ENCODE data around the gene HECTD2. TPM values are rescaled to one million over a fixed set of nuclear protein-coding genes. Genes with fewer than 3 reads are reported as not detected.
"Not testable (repeated sequence)": the region's sequence is repeated elsewhere in the genome, so short reads cannot be mapped to it uniquely, and the experiment has no call there.

HECTD2 gene
- total RNA-seq, 4 donors from 2014 or later, result 20.6 to 41.9 (median 25.8) TPM

DNA sequence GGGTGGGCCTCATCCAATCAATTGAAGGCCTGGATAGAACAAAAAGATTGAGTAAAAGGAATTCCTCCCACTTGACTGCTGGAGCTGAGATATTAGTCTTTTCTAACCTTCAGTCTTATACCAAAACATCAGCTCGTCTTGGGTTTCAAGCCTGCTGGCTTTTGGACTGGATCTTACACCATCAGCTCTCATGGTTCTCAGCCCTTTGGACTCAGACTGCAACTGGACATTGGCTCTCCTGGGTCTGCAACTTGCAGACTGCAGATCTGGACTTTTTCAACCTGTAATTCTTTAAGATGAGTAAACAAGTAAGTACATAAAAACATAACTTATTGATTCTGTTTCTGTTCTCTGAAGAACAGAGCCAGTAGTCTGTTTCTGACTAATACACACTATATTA lies 149.0 kb downstream of the HECTD2 start:
- Histone ChIP-seq H3K4me3 (no peak overlapping the region), H3K36me3 (no peaks in the 10 kb centered on the region), H3K27ac (no peak overlapping the region), H3K4me1 (peaks cover 0 to 34% (median 0%) of the 10 kb centered on the region in 3 donors), H3K9me3 (no peaks in the 10 kb centered on the region), H3K27me3 (no peaks in the 10 kb centered on the region)
- WGBS, 2 donors (ENCODE audit: low coverage in 1 of 2), result 100% methylated on average over 1 of the region's 1 CpG
- TF ChIP-seq POLR2AphosphoS5 (IDR thresholded peaks at IDR 0.05), result no peak
- TF ChIP-seq POLR2A (IDR thresholded peaks at IDR 0.05), result no peak
- TF ChIP-seq, protein P1, sequence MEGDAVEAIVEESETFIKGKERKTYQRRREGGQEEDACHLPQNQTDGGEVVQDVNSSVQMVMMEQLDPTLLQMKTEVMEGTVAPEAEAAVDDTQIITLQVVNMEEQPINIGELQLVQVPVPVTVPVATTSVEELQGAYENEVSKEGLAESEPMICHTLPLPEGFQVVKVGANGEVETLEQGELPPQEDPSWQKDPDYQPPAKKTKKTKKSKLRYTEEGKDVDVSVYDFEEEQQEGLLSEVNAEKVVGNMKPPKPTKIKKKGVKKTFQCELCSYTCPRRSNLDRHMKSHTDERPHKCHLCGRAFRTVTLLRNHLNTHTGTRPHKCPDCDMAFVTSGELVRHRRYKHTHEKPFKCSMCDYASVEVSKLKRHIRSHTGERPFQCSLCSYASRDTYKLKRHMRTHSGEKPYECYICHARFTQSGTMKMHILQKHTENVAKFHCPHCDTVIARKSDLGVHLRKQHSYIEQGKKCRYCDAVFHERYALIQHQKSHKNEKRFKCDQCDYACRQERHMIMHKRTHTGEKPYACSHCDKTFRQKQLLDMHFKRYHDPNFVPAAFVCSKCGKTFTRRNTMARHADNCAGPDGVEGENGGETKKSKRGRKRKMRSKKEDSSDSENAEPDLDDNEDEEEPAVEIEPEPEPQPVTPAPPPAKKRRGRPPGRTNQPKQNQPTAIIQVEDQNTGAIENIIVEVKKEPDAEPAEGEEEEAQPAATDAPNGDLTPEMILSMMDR (IDR thresholded peaks at IDR 0.05), result no peak
- no peak for TF ChIP-seq EP300 (IDR thresholded peaks at IDR 0.05)
- ATAC-seq, result no peak

DNA sequence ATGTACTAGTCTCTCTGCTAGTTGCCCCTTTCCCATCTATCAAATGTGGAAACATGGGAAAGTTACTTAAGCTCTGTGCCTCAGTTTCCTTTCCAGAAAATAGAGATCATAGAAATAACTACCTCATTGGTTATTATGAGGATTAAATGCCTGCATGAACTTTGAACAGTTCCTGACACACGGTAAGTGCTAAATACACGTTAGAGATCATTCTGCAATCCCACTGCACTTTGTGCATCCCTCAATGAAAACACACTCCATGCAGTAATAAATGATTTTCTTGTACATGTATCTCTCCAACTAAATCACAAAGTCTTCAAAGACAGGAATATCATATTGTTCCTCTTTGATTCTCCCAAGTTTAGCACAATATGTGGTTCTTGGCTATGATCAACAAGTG lies 149.6 kb downstream of the HECTD2 start:
- Histone ChIP-seq H3K27me3 (no peaks in the 10 kb centered on the region), H3K9me3 (no peaks in the 10 kb centered on the region), H3K4me1 (peaks cover 0 to 40% (median 0%) of the 10 kb centered on the region in 3 donors), H3K4me3 (no peak overlapping the region), H3K36me3 (no peaks in the 10 kb centered on the region), H3K27ac (no peak overlapping the region)
- TF ChIP-seq POLR2AphosphoS5 (IDR thresholded peaks at IDR 0.05), result no peak
- no peak for TF ChIP-seq POLR2A (IDR thresholded peaks at IDR 0.05)
- TF ChIP-seq EP300 (IDR thresholded peaks at IDR 0.05), result no peak
- TF ChIP-seq, protein P1 (IDR thresholded peaks at IDR 0.05), result no peak
- 80 to 97% methylated on average over 1 to 2 of the region's 2 CpGs for WGBS, 2 donors (ENCODE audit: low coverage in 1 of 2)
- no peak for ATAC-seq

DNA sequence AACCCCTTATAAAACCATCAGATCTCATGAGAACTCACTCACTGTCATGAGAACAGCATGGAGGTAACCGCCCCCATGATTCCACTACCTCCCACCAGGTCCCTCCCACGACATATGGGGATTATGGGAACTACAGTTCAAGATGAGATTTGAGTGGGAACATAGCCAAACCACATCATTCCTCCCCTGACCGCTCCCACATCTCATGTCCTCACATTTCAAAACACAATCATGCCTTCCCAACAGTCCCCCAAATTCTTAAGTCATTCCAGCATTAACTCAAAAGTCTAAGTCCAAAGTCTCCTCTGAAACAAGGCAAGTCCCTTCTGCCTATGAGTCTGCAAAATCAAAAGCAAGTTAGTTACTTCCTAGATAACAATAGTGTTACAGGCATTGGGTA lies 150.7 kb downstream of the HECTD2 start:
- ATAC-seq, H3K9me3 ChIP-seq: not testable (repeated sequence)
- peaks cover 0 to 50% (median 0%) of the 10 kb centered on the region in 3 donors for H3K4me1 ChIP-seq

DNA sequence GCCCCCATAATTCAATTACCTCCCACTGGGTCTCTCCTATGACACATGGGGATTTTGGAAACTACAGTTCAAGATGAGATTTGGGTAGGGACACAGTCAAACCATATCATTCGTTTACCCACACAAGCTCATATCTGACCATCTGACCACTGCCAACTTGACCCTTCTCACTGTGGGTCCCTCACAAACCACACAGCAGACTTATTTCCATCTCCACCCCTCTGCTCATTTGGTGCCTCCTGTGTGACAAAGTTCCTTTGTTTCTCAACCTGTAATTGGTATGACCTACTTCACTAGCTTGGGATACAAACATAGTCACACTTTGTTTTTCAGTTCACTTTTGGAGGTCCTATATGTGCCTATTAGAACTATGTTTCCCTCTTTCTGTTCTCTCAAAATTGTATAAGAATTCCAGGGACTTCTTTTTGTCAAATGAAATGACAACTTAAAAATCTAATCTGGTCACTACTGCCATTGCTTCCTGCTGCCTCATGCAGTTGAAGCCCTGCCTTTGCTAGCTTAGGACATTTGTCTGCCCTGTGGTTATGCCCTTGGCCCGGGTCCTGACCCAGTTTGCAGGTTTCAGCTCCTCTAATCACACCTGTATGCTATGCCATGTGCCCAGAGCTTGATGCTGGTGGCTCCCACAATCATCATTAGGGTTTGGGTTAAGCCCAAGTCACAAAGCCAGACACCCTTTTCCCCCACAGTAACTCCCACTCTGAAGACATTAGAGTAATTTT lies 152.9 kb downstream of the HECTD2 start:
- ATAC-seq, result peak; percentile 16
- TF ChIP-seq EP300 (IDR thresholded peaks at IDR 0.05), result no peak
- TF ChIP-seq, protein P1 (IDR thresholded peaks at IDR 0.05), result no peak
- no peak for TF ChIP-seq POLR2A (IDR thresholded peaks at IDR 0.05)
- no peak for TF ChIP-seq POLR2AphosphoS5 (IDR thresholded peaks at IDR 0.05)
- Histone ChIP-seq H3K36me3 (no peaks in the 10 kb centered on the region), H3K27me3 (no peaks in the 10 kb centered on the region), H3K4me3 (no peak overlapping the region), H3K9me3 (no peaks in the 10 kb centered on the region), H3K4me1 (peaks cover 0 to 45% (median 0%) of the 10 kb centered on the region in 3 donors), H3K27ac (peak overlapping the region in 1 of 4 donors; percentile 22)
- WGBS, 2 donors (ENCODE audit: low coverage in 1 of 2), result 63 to 83% methylated on average over 2 of the region's 2 CpGs

More for the DNA sequence above, 150.7 kb downstream of the HECTD2 start:
- H3K36me3 ChIP-seq, H3K27ac ChIP-seq, H3K4me3 ChIP-seq, H3K27me3 ChIP-seq: not testable (repeated sequence)
- WGBS, 2 donors (ENCODE audit: low coverage in 1 of 2), result 78 to 94% methylated on average over 2 to 3 of the region's 3 CpGs

DNA sequence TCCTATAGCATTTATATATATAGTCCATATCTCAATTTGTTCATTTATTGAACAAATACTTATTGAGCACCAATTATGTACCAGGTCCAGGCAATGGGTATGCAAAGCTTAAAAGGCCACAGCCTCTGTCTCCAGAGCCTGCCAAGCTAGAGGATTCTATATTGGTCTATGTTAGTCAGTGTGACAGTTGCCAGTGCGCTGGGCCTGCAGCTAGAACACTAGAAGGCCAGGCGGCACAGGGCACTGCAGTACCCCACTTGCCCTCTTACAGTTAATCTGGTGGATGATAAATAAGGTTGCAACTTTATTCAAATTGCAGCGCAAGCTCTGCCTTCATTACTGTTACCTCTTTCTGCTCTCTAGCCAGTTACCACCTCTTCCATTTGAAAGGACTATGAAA lies 153.9 kb downstream of the HECTD2 start:
- Histone ChIP-seq H3K36me3 (no peaks in the 10 kb centered on the region), H3K9me3 (no peaks in the 10 kb centered on the region), H3K4me3 (no peak overlapping the region), H3K4me1 (peaks cover 0 to 40% (median 0%) of the 10 kb centered on the region in 3 donors), H3K27me3 (no peaks in the 10 kb centered on the region), H3K27ac (no peak overlapping the region)
- no peak for TF ChIP-seq POLR2AphosphoS5 (IDR thresholded peaks at IDR 0.05)
- TF ChIP-seq EP300 (IDR thresholded peaks at IDR 0.05), result no peak
- no peak for TF ChIP-seq POLR2A (IDR thresholded peaks at IDR 0.05)
- ATAC-seq, result no peak
- WGBS, 2 donors (ENCODE audit: low coverage in 1 of 2), result 88 to 95% methylated on average over 3 of the region's 3 CpGs

Small RNA genes lying within 50 kb of the gene (small RNA-seq; reads per million reads assigned to genes)
- gene AL161798.1 (0 reads per million in 4 donors), gene RPS27P1 (0 reads per million in 4 donors)

Other genes with a start within 250 kb of the HECTD2 start
- gene PCGF5, start 189.7 kb upstream of the HECTD2 start, total RNA-seq, result 10 to 100 TPM; 51.5 to 81.6 (median 66.1) TPM
- 100 to 1,000 TPM in 2 of 4 donors, 10 to 100 TPM in 2; 83.3 to 162 (median 96.2) TPM for gene PPP1R3C, start 222.7 kb downstream of the HECTD2 start, total RNA-seq